ENCODE data around the gene NPFFR1.
"Not testable (repeated sequence)": the region's sequence is repeated elsewhere in the genome, so short reads cannot be mapped to it uniquely, and the experiment has no call there.

Gene NPFFR1

GRCh38 chr10:70233109-70233938 lies 50.5 kb downstream of the NPFFR1 start, which contains the start of gene PPA1:
PPA1 (minus strand) TSS chr10:70233429; CDS start chr10:70233327, 102 bp downstream.
- H3K27me3 ChIP-seq (ENCODE audit: insufficient read depth, low read length): no peaks in the 10 kb centered on the region
- H2AFZ ChIP-seq (ENCODE audit: low read depth, low read length): peak within 1 kb of the TSS; percentile 90
- peaks cover 8% of the 10 kb centered on the region for H3K4me1 ChIP-seq (ENCODE audit: insufficient read depth, low read length)

GRCh38 chr10:70232859-70233108 lies 51.0 kb downstream of the NPFFR1 start:
- peaks cover 8% of the 10 kb centered on the region for H3K4me1 ChIP-seq (ENCODE audit: insufficient read depth, low read length)
- no peaks in the 10 kb centered on the region for H3K27me3 ChIP-seq (ENCODE audit: insufficient read depth, low read length)
- peak overlapping the region; percentile 95 for H3K4me3 ChIP-seq (ENCODE audit: low read length)
- H2AFZ ChIP-seq (ENCODE audit: low read depth, low read length): peak overlapping the region; percentile 90
- H3K36me3 ChIP-seq (ENCODE audit: insufficient read depth, low read length): peaks cover 24% of the 10 kb centered on the region
- H3K9me3 ChIP-seq (ENCODE audit: low read length): no peaks in the 10 kb centered on the region

More at GRCh38 chr10:70233109-70233938, 50.5 kb downstream of the NPFFR1 start, which contains the start of gene PPA1:
- H3K36me3 ChIP-seq (ENCODE audit: insufficient read depth, low read length): peaks cover 20% of the 10 kb centered on the region
- H3K9me3 ChIP-seq (ENCODE audit: low read length): no peaks in the 10 kb centered on the region
- peak within 1 kb of the TSS; percentile 95 for H3K4me3 ChIP-seq (ENCODE audit: low read length)

- peak overlapping the region; percentile 95 for H3K4me3 ChIP-seq (ENCODE audit: low read length)
- no peaks in the 10 kb centered on the region for H3K9me3 ChIP-seq (ENCODE audit: low read length)
- H3K27me3 ChIP-seq (ENCODE audit: insufficient read depth, low read length): no peaks in the 10 kb centered on the region
- peaks cover 24% of the 10 kb centered on the region for H3K36me3 ChIP-seq (ENCODE audit: insufficient read depth, low read length)
- peak overlapping the region; percentile 90 for H2AFZ ChIP-seq (ENCODE audit: low read depth, low read length)
- peaks cover 8% of the 10 kb centered on the region for H3K4me1 ChIP-seq (ENCODE audit: insufficient read depth, low read length)
These were observed 51.5 kb downstream of the NPFFR1 start for GRCh38 chr10:70232155-70232858.

GRCh38 chr10:70228491-70228890 lies 55.3 kb downstream of the NPFFR1 start:
- Histone ChIP-seq H3K4me3 (ENCODE audit: low read length) (no peak overlapping the region), H3K9me3 (ENCODE audit: low read length) (no peaks in the 10 kb centered on the region), H3K27me3 (ENCODE audit: insufficient read depth, low read length) (no peaks in the 10 kb centered on the region), H3K4me1 (ENCODE audit: insufficient read depth, low read length) (peaks cover 8% of the 10 kb centered on the region), H2AFZ (ENCODE audit: low read depth, low read length) (no peak overlapping the region), H3K36me3 (ENCODE audit: insufficient read depth, low read length) (peaks cover 30% of the 10 kb centered on the region)

GRCh38 chr10:70227548-70228320 lies 56.1 kb downstream of the NPFFR1 start:
- H3K9me3 ChIP-seq (ENCODE audit: low read length): no peaks in the 10 kb centered on the region
- H2AFZ ChIP-seq (ENCODE audit: low read depth, low read length): no peak overlapping the region
- H3K4me1 ChIP-seq (ENCODE audit: insufficient read depth, low read length): peaks cover 8% of the 10 kb centered on the region
- H3K36me3 ChIP-seq (ENCODE audit: insufficient read depth, low read length): peaks cover 30% of the 10 kb centered on the region
- no peak overlapping the region for H3K4me3 ChIP-seq (ENCODE audit: low read length)
- H3K27me3 ChIP-seq (ENCODE audit: insufficient read depth, low read length): no peaks in the 10 kb centered on the region

- Histone ChIP-seq H2AFZ (ENCODE audit: low read depth, low read length) (no peak overlapping the region), H3K27me3 (ENCODE audit: insufficient read depth, low read length) (no peaks in the 10 kb centered on the region), H3K9me3 (ENCODE audit: low read length) (no peaks in the 10 kb centered on the region), H3K4me3 (ENCODE audit: low read length) (no peak overlapping the region), H3K4me1 (ENCODE audit: insufficient read depth, low read length) (no peaks in the 10 kb centered on the region), H3K36me3 (ENCODE audit: insufficient read depth, low read length) (peaks cover 17% of the 10 kb centered on the region)
These were observed 60.1 kb downstream of the NPFFR1 start for GRCh38 chr10:70223728-70224127.

- not testable (repeated sequence) for H2AFZ ChIP-seq (ENCODE audit: low read depth, low read length); H3K4me3 ChIP-seq (ENCODE audit: low read length); H3K9me3 ChIP-seq (ENCODE audit: low read length); H3K4me1 ChIP-seq (ENCODE audit: insufficient read depth, low read length); H3K27me3 ChIP-seq (ENCODE audit: insufficient read depth, low read length)
- peaks cover 13% of the 10 kb centered on the region for H3K36me3 ChIP-seq (ENCODE audit: insufficient read depth, low read length)
These were observed 60.9 kb downstream of the NPFFR1 start for GRCh38 chr10:70222811-70223447.

- Histone ChIP-seq H3K4me3 (ENCODE audit: low read length) (no peak overlapping the region), H2AFZ (ENCODE audit: low read depth, low read length) (no peak overlapping the region), H3K36me3 (ENCODE audit: insufficient read depth, low read length) (peaks cover 18% of the 10 kb centered on the region), H3K27me3 (ENCODE audit: insufficient read depth, low read length) (no peaks in the 10 kb centered on the region), H3K9me3 (ENCODE audit: low read length) (no peaks in the 10 kb centered on the region), H3K4me1 (ENCODE audit: insufficient read depth, low read length) (no peaks in the 10 kb centered on the region)
These were observed 61.4 kb downstream of the NPFFR1 start for GRCh38 chr10:70222340-70222794.

- H3K36me3 ChIP-seq (ENCODE audit: insufficient read depth, low read length): peaks cover 26% of the 10 kb centered on the region
- H3K4me3 ChIP-seq (ENCODE audit: low read length): no peak overlapping the region
- H3K27me3 ChIP-seq (ENCODE audit: insufficient read depth, low read length): no peaks in the 10 kb centered on the region
- no peaks in the 10 kb centered on the region for H3K4me1 ChIP-seq (ENCODE audit: insufficient read depth, low read length)
- no peaks in the 10 kb centered on the region for H3K9me3 ChIP-seq (ENCODE audit: low read length)
- H2AFZ ChIP-seq (ENCODE audit: low read depth, low read length): no peak overlapping the region
These were observed 62.8 kb downstream of the NPFFR1 start for GRCh38 chr10:70221030-70221429.

GRCh38 chr10:70212879-70213278 lies 70.9 kb downstream of the NPFFR1 start:
- Histone ChIP-seq H3K4me1 (ENCODE audit: insufficient read depth, low read length) (no peaks in the 10 kb centered on the region), H2AFZ (ENCODE audit: low read depth, low read length) (no peak overlapping the region), H3K36me3 (ENCODE audit: insufficient read depth, low read length) (peaks cover 66% of the 10 kb centered on the region), H3K9me3 (ENCODE audit: low read length) (no peaks in the 10 kb centered on the region), H3K27me3 (ENCODE audit: insufficient read depth, low read length) (no peaks in the 10 kb centered on the region), H3K4me3 (ENCODE audit: low read length) (no peak overlapping the region)

GRCh38 chr10:70212277-70212676 lies 71.5 kb downstream of the NPFFR1 start:
- peaks cover 62% of the 10 kb centered on the region for H3K36me3 ChIP-seq (ENCODE audit: insufficient read depth, low read length)

GRCh38 chr10:70206762-70207161 lies 77.0 kb downstream of the NPFFR1 start:
- peaks cover 62% of the 10 kb centered on the region for H3K36me3 ChIP-seq (ENCODE audit: insufficient read depth, low read length)
- H3K4me1 ChIP-seq (ENCODE audit: insufficient read depth, low read length): no peaks in the 10 kb centered on the region
- no peak overlapping the region for H2AFZ ChIP-seq (ENCODE audit: low read depth, low read length)
- no peaks in the 10 kb centered on the region for H3K27me3 ChIP-seq (ENCODE audit: insufficient read depth, low read length)
- H3K9me3 ChIP-seq (ENCODE audit: low read length): no peaks in the 10 kb centered on the region
- H3K4me3 ChIP-seq (ENCODE audit: low read length): no peak overlapping the region

More at GRCh38 chr10:70212277-70212676, 71.5 kb downstream of the NPFFR1 start:
- no peaks in the 10 kb centered on the region for H3K9me3 ChIP-seq (ENCODE audit: low read length)
- no peak overlapping the region for H2AFZ ChIP-seq (ENCODE audit: low read depth, low read length)
- no peaks in the 10 kb centered on the region for H3K4me1 ChIP-seq (ENCODE audit: insufficient read depth, low read length)
- no peak overlapping the region for H3K4me3 ChIP-seq (ENCODE audit: low read length)
- no peaks in the 10 kb centered on the region for H3K27me3 ChIP-seq (ENCODE audit: insufficient read depth, low read length)

All from neuron (in vitro differentiated cells).